Thyroid gland (tissue), 4 donors: ENCODE data around the gene HSF2BP.

Experiments
- CTCF ChIP-seq, 6 experiments: fragments of 200-600 bp in 3 of 6; fragments of 450-650 bp in 3 of 6; sonication (generic) in 3 of 6; IDR thresholded peaks; one replicate each; pipeline ENCODE4 v1.5.1; 2016 to 2019; ENCODE audit warnings: antibody characterized with exemption in 6 of 6, mild to moderate bottlenecking in 2 of 6, inconsistent platforms in 1 of 6, moderate library complexity in 1 of 6
- POLR2A ChIP-seq, 2 donors: fragments of 450-650 bp; IDR thresholded peaks; one replicate each; pipeline ENCODE4 v1.6.1; 2017; ENCODE audit warnings: antibody characterized with exemption in 2 of 2, mild to moderate bottlenecking in 2 of 2, moderate library complexity in 1 of 2

GRCh38 chr21:43692949-43693348, 33.7 kb upstream of the HSF2BP start:
- TF ChIP-seq CTCF (IDR thresholded peaks at IDR 0.05) (no peak), POLR2A (IDR thresholded peaks at IDR 0.05) (no peak)
